ENCODE measurements around the gene CCNK. TPM values are rescaled to one million over a fixed set of nuclear protein-coding genes. Genes with fewer than 3 reads are reported as not detected.
A peak's percentile ranks its signal among the peaks of the same experiment; 100 is the strongest.

The CCNK gene
- total and polyA plus RNA-seq, 5 donors from 2014 or later, result 8.8 to 139 (median 22.3) TPM

DNA sequence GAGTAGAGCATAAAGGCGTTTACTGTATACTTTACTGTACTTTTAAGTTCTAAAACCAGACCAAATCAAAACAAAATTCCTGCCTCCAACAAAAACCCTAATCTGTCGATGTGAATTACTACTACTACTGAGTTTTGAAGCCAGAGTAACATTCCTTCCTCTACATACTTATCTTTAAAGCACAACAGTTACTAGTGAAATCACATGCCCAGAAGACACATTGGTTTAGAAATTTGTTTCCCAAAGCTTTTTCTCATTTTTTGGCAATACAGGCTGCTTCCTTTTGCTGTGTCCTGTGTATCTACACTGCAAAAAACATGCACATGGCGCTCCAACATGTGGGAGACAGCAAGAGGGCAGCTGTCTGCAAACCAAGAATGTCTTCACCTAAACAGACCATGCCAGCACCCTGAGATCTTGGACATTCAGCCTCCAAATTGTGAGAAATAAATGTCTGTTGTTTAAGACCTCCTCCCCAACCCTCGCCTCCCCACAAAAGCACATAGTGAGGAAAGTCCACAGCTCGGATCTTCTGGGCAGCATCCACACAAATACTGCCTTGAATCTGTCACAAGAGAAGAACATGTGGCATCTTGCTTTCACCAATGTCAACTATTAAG is 21.6 kb upstream of the CCNK start:
- no peak overlapping the region for H3K4me3 ChIP-seq (ENCODE audit: low read depth, low read length)
- H3K36me3 Mint-ChIP-seq, result peaks cover 55% of the 10 kb centered on the region
- no peak overlapping the region for H3K4me3 Mint-ChIP-seq
- no peaks in the 10 kb centered on the region for H3K27me3 ChIP-seq (ENCODE audit: control insufficient read depth, insufficient read depth, low read length)
- no peaks in the 10 kb centered on the region for H3K9me3 ChIP-seq (ENCODE audit: control insufficient read depth in 2 of 2, low read length in 2 of 2)
- DNase-seq (no peak), ATAC-seq (ENCODE audit: low read depth in 2 of 2) (no peak)
- no peak overlapping the region for H3K27ac Mint-ChIP-seq
- H3K36me3 ChIP-seq (ENCODE audit: control insufficient read depth, insufficient read depth, low read length), result peaks cover 90% of the 10 kb centered on the region
- H3K27ac ChIP-seq (ENCODE audit: insufficient read depth, low read length, poor library complexity, severe bottlenecking), result no peak overlapping the region
- no peaks in the 10 kb centered on the region for H3K27me3 Mint-ChIP-seq
- H3K4me1 ChIP-seq (ENCODE audit: control insufficient read depth, insufficient read depth, low read length, poor library complexity, severe bottlenecking), result no peaks in the 10 kb centered on the region
- peaks cover 4 to 23% (median 19%) of the 10 kb centered on the region in 4 donors for H3K4me1 Mint-ChIP-seq
- no peaks in the 10 kb centered on the region for H3K9me3 Mint-ChIP-seq

DNA sequence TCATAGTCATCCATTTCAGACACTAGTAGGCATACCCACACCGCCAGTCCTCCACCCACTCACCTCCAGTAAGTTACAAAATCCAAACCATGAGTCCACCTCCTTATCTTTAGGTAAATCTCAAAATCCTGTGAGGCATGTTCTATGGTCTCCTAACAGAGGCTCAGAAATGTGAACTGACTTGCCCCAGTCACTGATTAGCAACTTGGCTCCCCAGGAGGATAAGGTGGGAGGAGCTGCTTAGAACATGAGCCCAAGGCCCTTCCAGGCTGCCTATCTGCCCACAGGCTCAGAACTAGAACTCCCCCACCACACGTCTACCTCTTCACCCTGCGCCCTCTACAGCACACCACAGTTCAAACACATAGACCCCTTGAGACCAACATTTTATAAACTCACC is 20.4 kb upstream of the CCNK start:
- Mint-ChIP-seq H3K4me3 (no peak overlapping the region), H3K36me3 (peaks cover 49% of the 10 kb centered on the region), H3K27me3 (no peaks in the 10 kb centered on the region), H3K4me1 (peaks cover 4 to 23% (median 19%) of the 10 kb centered on the region in 4 donors), H3K27ac (peak overlapping the region in 1 of 3 donors; percentile 39), H3K9me3 (no peaks in the 10 kb centered on the region)
- no peaks in the 10 kb centered on the region for H3K4me1 ChIP-seq (ENCODE audit: control insufficient read depth, insufficient read depth, low read length, poor library complexity, severe bottlenecking)
- no peak overlapping the region for H3K27ac ChIP-seq (ENCODE audit: insufficient read depth, low read length, poor library complexity, severe bottlenecking)
- H3K36me3 ChIP-seq (ENCODE audit: control insufficient read depth, insufficient read depth, low read length), result peaks cover 90% of the 10 kb centered on the region
- no peaks in the 10 kb centered on the region for H3K9me3 ChIP-seq (ENCODE audit: control insufficient read depth in 2 of 2, low read length in 2 of 2)
- no peaks in the 10 kb centered on the region for H3K27me3 ChIP-seq (ENCODE audit: control insufficient read depth, insufficient read depth, low read length)
- DNase-seq (no peak), ATAC-seq (ENCODE audit: low read depth in 2 of 2) (no peak)
- H3K4me3 ChIP-seq (ENCODE audit: low read depth, low read length), result no peak overlapping the region

DNA sequence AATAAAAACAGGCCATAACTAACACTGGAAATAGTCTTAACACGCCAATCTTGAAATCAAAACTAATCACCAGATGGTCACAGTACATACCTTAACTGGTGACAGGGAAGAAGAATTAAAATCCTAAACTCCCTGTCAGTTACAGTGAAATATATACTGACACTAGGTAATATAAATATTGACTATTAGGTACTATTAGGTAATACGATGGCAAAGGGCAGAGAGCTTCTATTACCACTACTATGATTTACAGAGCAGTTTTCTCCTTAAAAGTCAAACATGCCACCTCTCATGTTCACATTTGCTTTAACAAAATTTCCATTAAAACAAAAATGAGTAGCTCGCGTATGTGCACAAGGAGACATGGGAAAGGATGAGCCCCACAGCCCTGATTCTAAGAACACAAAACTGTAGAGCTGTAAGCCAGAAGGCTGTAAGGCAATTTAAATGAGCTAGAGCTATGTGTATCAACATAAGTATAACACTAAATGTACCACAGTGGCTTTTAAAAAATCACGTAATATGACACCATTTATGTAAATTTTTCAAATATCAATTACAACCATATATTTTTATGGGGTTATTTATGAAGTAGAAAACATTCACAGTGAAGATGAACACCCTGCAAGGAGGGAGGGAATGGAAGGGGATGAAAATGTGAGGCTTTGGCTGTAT is 19.7 kb upstream of the CCNK start:
- peaks cover 84% of the 10 kb centered on the region for H3K36me3 ChIP-seq (ENCODE audit: control insufficient read depth, insufficient read depth, low read length)
- Mint-ChIP-seq H3K27ac (no peak overlapping the region), H3K4me3 (no peak overlapping the region), H3K9me3 (no peaks in the 10 kb centered on the region), H3K4me1 (peaks cover 4 to 23% (median 19%) of the 10 kb centered on the region in 4 donors), H3K36me3 (peaks cover 53% of the 10 kb centered on the region), H3K27me3 (no peaks in the 10 kb centered on the region)
- H3K4me3 ChIP-seq (ENCODE audit: low read depth, low read length), result no peak overlapping the region
- no peaks in the 10 kb centered on the region for H3K9me3 ChIP-seq (ENCODE audit: control insufficient read depth in 2 of 2, low read length in 2 of 2)
- no peak for ATAC-seq (ENCODE audit: low read depth in 2 of 2)
- no peaks in the 10 kb centered on the region for H3K27me3 ChIP-seq (ENCODE audit: control insufficient read depth, insufficient read depth, low read length)
- no peaks in the 10 kb centered on the region for H3K4me1 ChIP-seq (ENCODE audit: control insufficient read depth, insufficient read depth, low read length, poor library complexity, severe bottlenecking)
- DNase-seq, result no peak
- no peak overlapping the region for H3K27ac ChIP-seq (ENCODE audit: insufficient read depth, low read length, poor library complexity, severe bottlenecking)

DNA sequence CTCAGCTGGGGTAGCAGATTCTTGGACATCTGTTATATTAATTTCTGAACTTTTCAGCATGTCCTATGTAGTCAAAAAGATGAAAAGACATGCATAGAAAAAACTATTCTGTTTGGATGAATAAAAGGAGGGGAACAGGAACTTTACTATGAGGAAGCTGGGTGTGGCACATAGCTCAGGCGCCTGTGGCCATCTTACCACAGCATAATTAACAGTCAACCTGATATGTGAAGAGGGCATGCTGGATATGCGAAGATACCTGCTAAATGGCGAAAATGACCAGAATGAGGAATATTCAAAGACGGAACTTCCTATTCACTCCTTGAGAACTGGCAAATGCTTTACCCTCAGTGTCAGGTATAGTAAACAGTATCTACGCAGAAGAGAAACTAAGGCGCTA is 19.0 kb upstream of the CCNK start:
- H3K4me1 ChIP-seq (ENCODE audit: control insufficient read depth, insufficient read depth, low read length, poor library complexity, severe bottlenecking), result no peaks in the 10 kb centered on the region
- DNase-seq, result no peak
- H3K27ac ChIP-seq (ENCODE audit: insufficient read depth, low read length, poor library complexity, severe bottlenecking), result no peak overlapping the region
- H3K4me3 Mint-ChIP-seq, result no peak overlapping the region
- no peaks in the 10 kb centered on the region for H3K9me3 Mint-ChIP-seq
- no peaks in the 10 kb centered on the region for H3K9me3 ChIP-seq (ENCODE audit: control insufficient read depth in 2 of 2, low read length in 2 of 2)
- peaks cover 47% of the 10 kb centered on the region for H3K36me3 Mint-ChIP-seq
- H3K36me3 ChIP-seq (ENCODE audit: control insufficient read depth, insufficient read depth, low read length), result peaks cover 77% of the 10 kb centered on the region
- H3K4me1 Mint-ChIP-seq, result peaks cover 4 to 23% (median 19%) of the 10 kb centered on the region in 4 donors
- no peaks in the 10 kb centered on the region for H3K27me3 ChIP-seq (ENCODE audit: control insufficient read depth, insufficient read depth, low read length)
- no peaks in the 10 kb centered on the region for H3K27me3 Mint-ChIP-seq
- H3K4me3 ChIP-seq (ENCODE audit: low read depth, low read length), result no peak overlapping the region
- ATAC-seq (ENCODE audit: low read depth in 2 of 2), result no peak
- no peak overlapping the region for H3K27ac Mint-ChIP-seq

DNA sequence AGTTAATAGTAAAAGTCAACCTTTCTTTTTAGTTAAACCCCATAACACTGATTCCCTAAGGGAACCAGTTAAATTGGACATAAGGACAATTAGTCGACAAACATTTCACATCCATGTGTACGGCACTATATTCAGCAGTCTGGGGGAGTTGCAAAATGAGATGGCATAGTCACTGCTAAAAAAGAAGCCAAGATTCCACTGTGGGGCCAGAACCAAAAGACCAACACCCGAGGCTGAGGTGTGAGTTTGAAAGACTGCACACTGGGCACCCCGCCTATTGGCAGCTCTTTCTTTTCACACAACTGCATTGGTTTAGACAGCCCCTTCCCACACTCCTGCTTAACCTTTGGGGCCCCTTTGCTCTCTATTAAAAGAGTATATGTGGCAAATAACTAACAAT is 17.2 kb upstream of the CCNK start:
- peaks cover 40% of the 10 kb centered on the region for H3K36me3 Mint-ChIP-seq
- H3K36me3 ChIP-seq (ENCODE audit: control insufficient read depth, insufficient read depth, low read length), result peaks cover 59% of the 10 kb centered on the region
- ATAC-seq (ENCODE audit: low read depth in 2 of 2) (no peak), DNase-seq (no peak)
- peaks cover 21 to 35% (median 28%) of the 10 kb centered on the region in 4 donors for H3K4me1 Mint-ChIP-seq
- no peak overlapping the region for H3K27ac Mint-ChIP-seq
- H3K4me1 ChIP-seq (ENCODE audit: control insufficient read depth, insufficient read depth, low read length, poor library complexity, severe bottlenecking), result no peaks in the 10 kb centered on the region
- no peaks in the 10 kb centered on the region for H3K9me3 ChIP-seq (ENCODE audit: control insufficient read depth in 2 of 2, low read length in 2 of 2)
- H3K27me3 Mint-ChIP-seq, result no peaks in the 10 kb centered on the region
- no peak overlapping the region for H3K4me3 Mint-ChIP-seq
- no peaks in the 10 kb centered on the region for H3K9me3 Mint-ChIP-seq
- H3K27me3 ChIP-seq (ENCODE audit: control insufficient read depth, insufficient read depth, low read length), result no peaks in the 10 kb centered on the region
- no peak overlapping the region for H3K27ac ChIP-seq (ENCODE audit: insufficient read depth, low read length, poor library complexity, severe bottlenecking)
- no peak overlapping the region for H3K4me3 ChIP-seq (ENCODE audit: low read depth, low read length)

GRCh38 chr14:99465288-99465687 is 15.9 kb upstream of the CCNK start:
- Mint-ChIP-seq H3K27me3 (no peaks in the 10 kb centered on the region), H3K27ac (no peak overlapping the region), H3K9me3 (no peaks in the 10 kb centered on the region), H3K4me1 (peaks cover 24 to 40% (median 30%) of the 10 kb centered on the region in 4 donors), H3K36me3 (peaks cover 33% of the 10 kb centered on the region), H3K4me3 (no peak overlapping the region)
- ATAC-seq (ENCODE audit: low read depth in 2 of 2) (no peak), DNase-seq (no peak)
- no peaks in the 10 kb centered on the region for H3K4me1 ChIP-seq (ENCODE audit: control insufficient read depth, insufficient read depth, low read length, poor library complexity, severe bottlenecking)
- no peak overlapping the region for H3K27ac ChIP-seq (ENCODE audit: insufficient read depth, low read length, poor library complexity, severe bottlenecking)
- H3K36me3 ChIP-seq (ENCODE audit: control insufficient read depth, insufficient read depth, low read length), result peaks cover 50% of the 10 kb centered on the region
- H3K27me3 ChIP-seq (ENCODE audit: control insufficient read depth, insufficient read depth, low read length), result no peaks in the 10 kb centered on the region
- H3K4me3 ChIP-seq (ENCODE audit: low read depth, low read length), result no peak overlapping the region
- no peaks in the 10 kb centered on the region for H3K9me3 ChIP-seq (ENCODE audit: control insufficient read depth in 2 of 2, low read length in 2 of 2)

DNA sequence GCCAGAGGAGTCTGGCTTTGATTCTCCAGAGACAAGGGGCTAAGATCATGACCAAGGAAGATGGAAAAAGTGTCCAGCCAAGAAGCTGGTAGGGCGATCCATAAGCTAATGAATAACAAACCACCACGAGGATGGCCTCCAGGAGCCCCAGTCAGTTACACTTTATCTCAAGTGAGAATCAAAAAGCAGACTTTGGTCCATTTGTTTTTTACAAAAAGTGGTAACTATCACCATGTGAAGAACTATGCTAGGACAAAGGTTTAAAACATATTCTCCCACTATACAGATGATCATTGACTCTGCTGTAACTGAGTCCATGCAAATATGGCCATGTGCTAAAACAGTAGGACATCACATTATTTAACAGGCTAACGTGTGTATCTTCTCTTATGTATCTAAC is 14.5 kb upstream of the CCNK start:
- Mint-ChIP-seq H3K36me3 (peaks cover 26% of the 10 kb centered on the region), H3K9me3 (no peaks in the 10 kb centered on the region), H3K4me3 (no peak overlapping the region), H3K4me1 (peaks cover 22 to 40% (median 34%) of the 10 kb centered on the region in 4 donors), H3K27ac (peak overlapping the region in 1 of 3 donors; percentile 60), H3K27me3 (no peaks in the 10 kb centered on the region)
- no peak overlapping the region for H3K4me3 ChIP-seq (ENCODE audit: low read depth, low read length)
- ATAC-seq (ENCODE audit: low read depth in 2 of 2) (no peak), DNase-seq (no peak)
- H3K9me3 ChIP-seq (ENCODE audit: control insufficient read depth in 2 of 2, low read length in 2 of 2), result no peaks in the 10 kb centered on the region
- H3K4me1 ChIP-seq (ENCODE audit: control insufficient read depth, insufficient read depth, low read length, poor library complexity, severe bottlenecking), result no peaks in the 10 kb centered on the region
- H3K27ac ChIP-seq (ENCODE audit: insufficient read depth, low read length, poor library complexity, severe bottlenecking), result no peak overlapping the region
- H3K36me3 ChIP-seq (ENCODE audit: control insufficient read depth, insufficient read depth, low read length), result peaks cover 36% of the 10 kb centered on the region
- no peaks in the 10 kb centered on the region for H3K27me3 ChIP-seq (ENCODE audit: control insufficient read depth, insufficient read depth, low read length)

All from CD4-positive, CD25-positive, alpha-beta regulatory T cell (primary cell).